HCT116 (cell line): ENCODE data around the gene NDE1. TPM values are rescaled to one million over a fixed set of nuclear protein-coding genes. Genes with fewer than 3 reads are reported as not detected.

Experiments
- ATAC-seq: fragments of 200-7000 bp; cut with Tn5 transposase; 2 replicates; pipeline ENCODE4 v1.9.1; 2020; ENCODE audit warnings: mild to moderate bottlenecking, moderate library complexity
- BruUV-seq: library from RNA; stranded (reverse); fragments of 400-500 nt; replicated peaks from 2 replicates; lab custom pipeline; 2021; lab: Mats Ljungman, UMichigan
- CTCF ChIA-PET: fragments of 300-600 bp; sonication (Branson Sonifier 250); formaldehyde crosslinking; loops from one replicate; lab custom pipeline; 2021; ENCODE audit warnings: antibody characterized with exemption; lab: Charles Lee
- POLR2A ChIA-PET: fragments of 300-600, 350-600 bp; sonication (Branson Sonifier 250); formaldehyde crosslinking; loops from one replicate; lab custom pipeline; 2021; ENCODE audit warnings: antibody characterized with exemption; lab: Charles Lee
- RAD21 ChIA-PET, 2 experiments: fragments of 300-600 bp; sonication (Branson Sonifier 250); formaldehyde crosslinking; loops; one replicate each; lab custom pipeline; 2023; ENCODE audit warnings: low total read pairs in 2 of 2; ENCODE audit not compliant: uncharacterized antibody in 2 of 2, unreplicated experiment in 2 of 2, low non-redundant PET in 1 of 2; lab: Charles Lee
- DNase-seq: peaks from one replicate; pipeline ENCODE4 v3.0.0-alpha.2; 2010; ENCODE audit warnings: low read depth, low spot score
- H2AFZ ChIP-seq: fragments of 200-600 bp; shearing (Covaris generic), sonication (generic); 2 replicates; pipeline ENCODE4 v1.6.1; 2017; ENCODE audit warnings: low read depth, mixed run types, mixed read lengths, antibody characterized with exemption, low read length; ENCODE audit not compliant: poor library complexity, severe bottlenecking
- H3K27ac ChIP-seq: 2 replicates; pipeline ENCODE4 v1.5.1; 2012; ENCODE audit warnings: low read depth, low read length
- H3K27me3 ChIP-seq: fragments of 200-600 bp; sonication (generic); 2 replicates; pipeline ENCODE4 v1.6.1; 2016; ENCODE audit warnings: mixed run types, low read length, mixed read lengths; ENCODE audit not compliant: insufficient read depth
- H3K36me3 ChIP-seq, 2 experiments: fragments of 200-500 bp in 1 of 2; fragments of 200-600 bp in 1 of 2; sonication (Bioruptor generic) in 1 of 2; sonication (generic) in 1 of 2; 2 replicates each; pipeline versions ENCODE4 v1.5.1 to v1.6.1; 2014 to 2016; ENCODE audit warnings: low read length in 2 of 2, inconsistent platforms in 1 of 2, mixed read lengths in 1 of 2, mixed run types in 1 of 2; ENCODE audit not compliant: insufficient read depth in 2 of 2, control insufficient read depth in 1 of 2
- H3K4me1 ChIP-seq, 2 experiments: fragments of 200-600 bp in 1 of 2; sonication (generic) in 1 of 2; 2 replicates each; pipeline versions ENCODE4 v1.5.1 to v1.6.1; 2012 to 2017; ENCODE audit warnings: low read length in 2 of 2, inconsistent platforms in 1 of 2, mild to moderate bottlenecking in 1 of 2, mixed read lengths in 1 of 2, mixed run types in 1 of 2, moderate library complexity in 1 of 2; ENCODE audit not compliant: insufficient read depth in 2 of 2, control insufficient read depth in 1 of 2
- H3K4me2 ChIP-seq: fragments of 200-600 bp; sonication (generic); 2 replicates; pipeline ENCODE4 v1.6.1; 2017; ENCODE audit warnings: mixed run types, low read length, mixed read lengths
- H3K4me3 ChIP-seq, 2 experiments: fragments of 200-600 bp in 1 of 2; sonication (generic) in 1 of 2; replicated peaks in 1 of 2; 2 replicates each; pipeline ENCODE4 v1.5.1; 2011 to 2016; ENCODE audit warnings: low read length in 2 of 2, control low read depth in 1 of 2, low read depth in 1 of 2, mild to moderate bottlenecking in 1 of 2, mixed read lengths in 1 of 2, mixed run types in 1 of 2
- H3K79me2 ChIP-seq: fragments of 200-600 bp; sonication (generic); 2 replicates; pipeline ENCODE4 v1.6.1; 2017; ENCODE audit warnings: mild to moderate bottlenecking, mixed run types, low read length, moderate library complexity, mixed read lengths; ENCODE audit not compliant: insufficient read depth
- H3K9ac ChIP-seq: fragments of 200-600 bp; sonication (generic); 2 replicates; pipeline ENCODE4 v1.6.1; 2016; ENCODE audit warnings: low read length, mixed read lengths
- H3K9me2 ChIP-seq: fragments of 200-600 bp; sonication (generic), shearing (Covaris generic); 2 replicates; pipeline ENCODE4 v1.6.1; 2017; ENCODE audit warnings: mixed run types, mild to moderate bottlenecking, moderate library complexity; ENCODE audit not compliant: insufficient read depth
- H3K9me3 ChIP-seq, 2 experiments: fragments of 200-500 bp in 1 of 2; fragments of 200-600 bp in 1 of 2; sonication (Bioruptor generic) in 1 of 2; sonication (generic) in 1 of 2; 2 replicates each; pipeline ENCODE4 v1.6.1; 2014 to 2017; ENCODE audit warnings: low read length in 2 of 2, mixed read lengths in 2 of 2, inconsistent platforms in 1 of 2, low read depth in 1 of 2, mild to moderate bottlenecking in 1 of 2, mixed run types in 1 of 2, moderate library complexity in 1 of 2; ENCODE audit not compliant: control insufficient read depth in 1 of 2, insufficient read depth in 1 of 2
- H4K20me1 ChIP-seq: fragments of 200-600 bp; sonication (generic), shearing (Covaris generic); 2 replicates; pipeline ENCODE4 v1.6.1; 2017; ENCODE audit warnings: mixed run types, mild to moderate bottlenecking, moderate library complexity; ENCODE audit not compliant: insufficient read depth
- CEBPB ChIP-seq: IDR thresholded peaks from 2 replicates; pipeline ENCODE4 v1.6.1; 2012; ENCODE audit warnings: low read depth
- EGR1 ChIP-seq: IDR thresholded peaks from 2 replicates; pipeline ENCODE4 v1.6.1; 2012; ENCODE audit warnings: low read depth
- EZH2 ChIP-seq: fragments of 200-600 bp; sonication (generic); IDR thresholded peaks from 2 replicates; pipeline ENCODE4 v1.6.1; 2017; ENCODE audit warnings: antibody characterized with exemption, mixed run types
- EZH2phosphoT487 ChIP-seq: fragments of 200-600 bp; IDR thresholded peaks from 2 replicates; pipeline ENCODE4 v1.6.1; 2018; ENCODE audit warnings: antibody characterized with exemption, borderline replicate concordance
- FOSL1 ChIP-seq: IDR thresholded peaks from 2 replicates; pipeline ENCODE4 v1.6.1; 2012; ENCODE audit warnings: low read depth
- JUND ChIP-seq: IDR thresholded peaks from 2 replicates; pipeline ENCODE4 v1.6.1; 2012
- SP1 ChIP-seq: IDR thresholded peaks from 2 replicates; pipeline ENCODE4 v1.6.1; 2012; ENCODE audit warnings: low read depth
- TCF7L2 ChIP-seq: IDR thresholded peaks from 2 replicates; pipeline ENCODE4 v1.7.0; 2011; ENCODE audit warnings: borderline replicate concordance, inconsistent platforms; ENCODE audit not compliant: insufficient read depth, insufficient read length; ENCODE audit errors: extremely low read depth
- intact Hi-C: fragments of 100-400 bp; cut with micrococcal nuclease; formaldehyde crosslinking; loops from 2 replicates; pipeline ENCODE4 v1.10.0; 2022
- total RNA-seq: library from RNA; stranded (reverse); gene quantifications from one replicate; pipeline ENCODE4 v1.2.1, GENCODE V29; 2021; ENCODE audit not compliant: unreplicated experiment
- TF ChIP-seq, protein P1 (sequence below): IDR thresholded peaks from 2 replicates; pipeline ENCODE4 v1.6.1; 2012
- TF ChIP-seq, protein P2 (sequence below): IDR thresholded peaks from 2 replicates; pipeline ENCODE4 v1.6.1; 2011; ENCODE audit warnings: mild to moderate bottlenecking, low read length, moderate library complexity; ENCODE audit not compliant: insufficient replicate concordance; ENCODE audit errors: extremely low read depth

The NDE1 gene
- total RNA-seq, 1 experiment from 2014 or later: 103 TPM

DNA sequence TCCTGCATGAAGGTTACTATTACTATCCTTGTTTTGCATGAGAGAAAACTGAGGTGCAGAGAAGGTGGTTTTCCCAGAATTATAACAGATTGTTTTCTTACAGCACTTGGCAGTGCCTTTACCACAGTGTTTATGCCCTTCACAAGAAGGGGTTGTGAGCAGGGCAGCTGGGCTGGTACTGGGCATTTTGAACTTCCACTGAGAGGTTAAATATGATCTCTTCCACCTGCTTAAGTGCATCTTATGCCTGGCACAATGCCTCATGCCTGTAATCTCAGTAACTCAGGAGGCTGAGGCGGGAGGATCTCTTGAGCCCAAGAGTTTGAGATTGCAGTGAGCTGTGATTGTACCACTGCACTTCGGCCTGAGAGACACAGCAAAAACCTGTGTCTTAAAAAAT is 36.2 kb downstream of the NDE1 start:
- Histone ChIP-seq H3K4me2 (no peak overlapping the region), H3K79me2 (peaks cover 31% of the 10 kb centered on the region), H3K9me2 (no peaks in the 10 kb centered on the region), H3K4me3 (no peak overlapping the region), H3K9me3 (no peaks in the 10 kb centered on the region), H3K36me3 (peaks cover 39 to 40% of the 10 kb centered on the region in 2 experiments), H3K27me3 (no peaks in the 10 kb centered on the region), H3K9ac (no peak overlapping the region), H2AFZ (no peak overlapping the region), H3K4me1 (peaks cover 0 to 9% of the 10 kb centered on the region in 2 experiments; a peak in 2 of 4 replicates), H3K27ac (no peak overlapping the region), H4K20me1 (no peaks in the 10 kb centered on the region)
- RAD21 ChIA-PET: no interaction called here
- intact Hi-C loops: no loop called here
- no peak for TF ChIP-seq TCF7L2
- no peak for TF ChIP-seq SP1
- TF ChIP-seq, protein P1, sequence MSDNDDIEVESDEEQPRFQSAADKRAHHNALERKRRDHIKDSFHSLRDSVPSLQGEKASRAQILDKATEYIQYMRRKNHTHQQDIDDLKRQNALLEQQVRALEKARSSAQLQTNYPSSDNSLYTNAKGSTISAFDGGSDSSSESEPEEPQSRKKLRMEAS: no peak
- TF ChIP-seq JUND: no peak
- TF ChIP-seq EZH2phosphoT487: no peak
- TF ChIP-seq, protein P2, sequence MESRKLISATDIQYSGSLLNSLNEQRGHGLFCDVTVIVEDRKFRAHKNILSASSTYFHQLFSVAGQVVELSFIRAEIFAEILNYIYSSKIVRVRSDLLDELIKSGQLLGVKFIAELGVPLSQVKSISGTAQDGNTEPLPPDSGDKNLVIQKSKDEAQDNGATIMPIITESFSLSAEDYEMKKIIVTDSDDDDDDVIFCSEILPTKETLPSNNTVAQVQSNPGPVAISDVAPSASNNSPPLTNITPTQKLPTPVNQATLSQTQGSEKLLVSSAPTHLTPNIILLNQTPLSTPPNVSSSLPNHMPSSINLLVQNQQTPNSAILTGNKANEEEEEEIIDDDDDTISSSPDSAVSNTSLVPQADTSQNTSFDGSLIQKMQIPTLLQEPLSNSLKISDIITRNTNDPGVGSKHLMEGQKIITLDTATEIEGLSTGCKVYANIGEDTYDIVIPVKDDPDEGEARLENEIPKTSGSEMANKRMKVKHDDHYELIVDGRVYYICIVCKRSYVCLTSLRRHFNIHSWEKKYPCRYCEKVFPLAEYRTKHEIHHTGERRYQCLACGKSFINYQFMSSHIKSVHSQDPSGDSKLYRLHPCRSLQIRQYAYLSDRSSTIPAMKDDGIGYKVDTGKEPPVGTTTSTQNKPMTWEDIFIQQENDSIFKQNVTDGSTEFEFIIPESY: no peak
- TF ChIP-seq FOSL1: no peak
- TF ChIP-seq EZH2: no peak
- no peak for TF ChIP-seq EGR1
- no peak for TF ChIP-seq CEBPB
- CTCF ChIA-PET: no interaction called here
- POLR2A ChIA-PET: no interaction called here
- no TSS peak for BruUV-seq
- DNase-seq: no peak
- ATAC-seq: no peak
